ENCODE results near the gene NR1H2.
A peak's percentile ranks its signal among the peaks of the same experiment; 100 is the strongest.

GRCh38 chr19:50344661-50345318 lies 31.5 kb upstream of the NR1H2 start:
- TF ChIP-seq CTCF (IDR thresholded peaks at IDR 0.05; ENCODE audit: low read depth, low read length) (no peak), EZH2phosphoT487 (IDR thresholded peaks at IDR 0.05; ENCODE audit: low read depth) (0 out of 2 replicates have a peak, but pooled peaks have one; percentile 49)
